GM18498 (cell line): ENCODE measurements around the gene AFF3.
"Not testable (repeated sequence)": the region's sequence is repeated elsewhere in the genome, so short reads cannot be mapped to it uniquely, and the experiment has no call there.

Source experiments
- ATAC-seq: cut with Tn5 transposase; IDR thresholded peaks from one replicate; pipeline ENCODE4 v1.9.1; 2021; ENCODE audit warnings: mild to moderate bottlenecking, moderate library complexity; ENCODE audit not compliant: unreplicated experiment

AFF3 gene

DNA sequence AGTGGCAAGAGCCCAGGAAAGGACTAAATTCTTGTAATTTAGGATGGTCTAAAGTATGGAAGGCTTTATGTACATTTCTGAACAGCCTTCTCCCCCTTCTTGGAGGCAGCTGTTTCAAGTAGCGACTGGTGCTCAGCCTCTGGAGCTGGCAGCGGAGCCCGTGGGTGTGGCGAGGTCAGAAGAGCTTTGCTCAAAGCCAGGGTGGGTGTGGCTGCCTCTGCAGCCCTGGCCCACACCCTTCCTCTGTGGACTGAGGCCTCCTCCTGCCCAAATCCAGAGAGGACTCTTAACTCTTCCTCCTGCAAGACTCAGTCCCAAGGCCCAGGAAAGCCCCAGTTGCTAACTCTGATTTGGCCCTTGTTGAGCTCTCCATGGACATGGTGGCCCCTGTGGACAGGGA lies 450.5 kb downstream of the AFF3 start:
- ATAC-seq: no peak

DNA sequence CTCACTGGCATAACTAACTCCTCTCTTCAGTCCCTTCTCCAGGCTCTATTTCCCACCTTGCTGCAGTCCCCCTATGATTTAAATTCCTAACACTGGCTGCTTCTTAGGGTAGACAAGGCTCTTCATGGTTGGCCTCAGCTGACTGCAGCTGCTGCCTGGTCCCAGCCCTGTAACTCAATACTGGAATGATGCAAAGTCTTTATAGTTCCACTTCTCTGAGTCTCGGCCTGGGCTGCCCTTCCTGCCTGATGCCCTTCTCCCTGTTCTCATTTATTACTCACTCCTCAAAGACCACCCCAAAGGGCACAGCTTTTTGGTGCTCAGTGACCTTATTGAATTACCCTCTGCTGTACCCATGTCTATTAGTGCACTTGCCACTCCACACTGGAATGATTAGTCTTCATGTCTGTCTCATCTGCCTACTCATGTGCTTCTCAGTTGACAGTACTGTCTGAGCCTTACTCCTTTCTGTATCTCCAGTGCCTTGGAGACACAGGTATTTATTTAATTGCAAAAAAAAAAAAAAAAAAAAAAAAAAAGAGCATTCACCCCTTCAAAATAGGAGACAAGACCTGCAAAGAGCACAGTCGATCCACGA lies 453.1 kb downstream of the AFF3 start:
- ATAC-seq: no peak

DNA sequence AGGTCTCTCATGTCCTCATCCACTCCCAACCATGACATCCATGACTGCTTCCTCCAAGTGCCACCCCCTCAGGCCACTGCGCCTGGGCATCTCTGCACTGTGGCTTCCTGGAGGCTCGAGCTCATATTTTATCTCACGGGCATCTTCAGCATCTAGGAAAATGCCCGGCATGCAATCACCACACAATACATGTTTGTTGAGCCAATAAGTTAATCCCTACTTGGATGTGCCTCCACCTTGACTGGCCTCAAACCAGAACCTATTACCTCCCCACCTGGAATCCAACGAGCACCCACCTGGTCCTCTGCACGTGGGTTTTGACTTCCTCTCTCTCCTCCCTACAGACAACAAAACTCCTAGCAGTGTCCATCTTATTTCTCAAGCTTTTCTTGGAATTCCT lies 453.7 kb downstream of the AFF3 start:
- no peak for ATAC-seq

DNA sequence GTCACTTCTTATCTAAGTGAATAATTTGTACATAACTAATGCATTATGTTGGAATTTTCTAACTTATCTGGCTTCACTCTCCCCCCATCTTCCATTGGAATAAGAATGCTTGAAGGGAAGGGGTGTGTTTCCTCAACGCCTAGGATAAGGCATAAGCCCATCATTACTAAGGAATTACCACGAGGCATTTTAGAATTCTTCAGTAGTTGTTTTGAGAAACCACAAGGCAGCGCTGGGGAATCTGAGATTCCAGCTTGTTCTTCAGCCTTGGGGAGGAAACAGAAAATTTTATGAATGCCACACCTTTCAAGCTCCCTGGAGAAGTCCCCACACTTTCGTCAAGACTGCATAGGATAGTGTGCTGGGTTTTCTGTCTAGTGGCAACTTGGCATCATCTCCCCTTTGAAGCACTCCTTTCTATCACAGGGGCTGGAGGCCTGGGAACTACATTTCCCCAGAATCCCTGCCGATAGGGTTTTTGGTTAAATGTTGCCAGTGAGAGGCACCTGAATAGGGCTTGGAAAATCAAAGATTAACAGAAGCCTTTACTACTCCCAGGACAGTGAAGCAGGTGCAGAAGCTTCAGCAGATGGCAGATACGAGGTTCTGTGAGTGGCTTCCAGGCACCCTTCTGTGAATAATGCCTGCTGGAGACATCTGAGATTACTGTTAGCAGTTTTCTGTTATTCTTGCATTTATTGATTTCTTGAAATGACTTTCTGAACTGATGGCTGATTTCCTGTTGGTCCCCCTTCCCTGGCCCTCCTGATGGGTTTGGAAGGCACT lies 459.9 kb downstream of the AFF3 start:
- no peak for ATAC-seq

DNA sequence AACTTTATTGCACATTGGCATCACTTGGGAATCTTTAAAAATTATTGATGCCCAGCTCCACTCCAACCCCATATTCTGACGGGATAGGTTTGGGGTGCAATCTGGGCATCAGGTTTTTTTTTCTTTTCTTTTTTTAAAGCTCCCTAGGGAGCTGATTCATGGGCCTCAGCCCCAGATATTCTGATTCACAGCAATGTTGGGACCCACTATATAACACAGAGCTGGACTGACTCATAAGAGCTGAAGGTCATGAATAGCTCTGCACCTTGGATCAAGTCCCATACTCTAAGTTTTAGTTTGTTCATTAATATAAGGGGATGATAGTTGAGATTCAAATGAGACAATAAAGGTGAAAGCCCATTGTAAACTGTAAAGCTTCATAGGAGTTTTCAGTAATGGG lies 461.4 kb downstream of the AFF3 start:
- ATAC-seq: no peak

DNA sequence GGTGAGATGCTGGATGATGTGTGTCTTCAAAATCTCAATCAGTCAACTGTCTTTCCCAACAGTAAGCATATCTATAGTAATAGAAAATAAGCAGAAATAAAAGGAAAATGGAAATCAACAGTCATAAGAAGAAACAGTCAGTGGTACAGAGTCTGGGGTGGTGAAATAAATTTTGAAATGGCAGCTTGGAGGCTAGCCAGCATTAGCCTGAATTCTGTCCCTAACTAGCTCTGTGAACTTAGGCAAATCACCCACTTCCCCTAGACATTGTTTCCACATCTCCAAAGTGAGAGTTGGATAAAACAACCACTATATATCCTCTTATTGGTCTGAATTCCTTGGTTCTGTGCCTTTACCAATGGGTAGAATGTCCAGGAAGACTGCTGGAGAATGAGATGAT lies 462.9 kb downstream of the AFF3 start:
- no peak for ATAC-seq

DNA sequence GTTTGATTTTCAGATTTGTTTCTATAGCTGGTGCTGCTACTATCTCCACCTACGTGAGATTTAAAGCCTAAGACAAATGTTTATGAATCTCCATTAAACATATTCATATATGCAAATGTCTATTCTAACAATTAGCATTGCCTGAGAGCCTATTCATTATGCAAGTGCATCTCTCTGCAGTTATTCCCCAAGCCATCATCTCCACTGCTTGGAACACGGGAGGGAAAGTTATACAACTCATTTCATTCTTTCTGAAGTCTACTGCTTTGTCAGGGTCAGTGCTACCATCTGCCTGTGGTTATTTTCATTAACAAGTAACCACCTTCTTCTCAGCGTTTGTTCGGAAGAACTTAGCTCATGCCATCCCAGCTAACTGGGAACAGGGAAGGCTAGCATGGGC lies 463.8 kb downstream of the AFF3 start:
- no peak for ATAC-seq

DNA sequence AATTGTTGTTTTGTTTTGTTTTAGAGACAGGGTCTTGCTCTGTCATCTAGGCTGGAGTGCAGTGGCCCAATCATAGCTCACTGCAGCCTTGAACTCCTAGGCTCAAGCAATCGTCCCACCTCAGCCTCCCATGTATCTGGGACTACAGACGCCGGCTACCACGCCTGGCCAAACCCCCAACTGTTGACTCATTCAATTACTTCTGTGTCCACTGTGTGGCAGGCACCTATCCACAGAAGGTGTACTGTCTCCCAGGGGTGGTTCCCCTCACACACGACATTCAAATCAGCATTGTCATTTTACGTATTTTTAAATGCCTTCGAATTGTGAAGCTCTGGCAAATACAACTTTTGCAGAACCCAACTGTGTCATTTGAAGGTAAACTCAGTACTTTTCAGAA lies 464.6 kb downstream of the AFF3 start:
- ATAC-seq: no peak

DNA sequence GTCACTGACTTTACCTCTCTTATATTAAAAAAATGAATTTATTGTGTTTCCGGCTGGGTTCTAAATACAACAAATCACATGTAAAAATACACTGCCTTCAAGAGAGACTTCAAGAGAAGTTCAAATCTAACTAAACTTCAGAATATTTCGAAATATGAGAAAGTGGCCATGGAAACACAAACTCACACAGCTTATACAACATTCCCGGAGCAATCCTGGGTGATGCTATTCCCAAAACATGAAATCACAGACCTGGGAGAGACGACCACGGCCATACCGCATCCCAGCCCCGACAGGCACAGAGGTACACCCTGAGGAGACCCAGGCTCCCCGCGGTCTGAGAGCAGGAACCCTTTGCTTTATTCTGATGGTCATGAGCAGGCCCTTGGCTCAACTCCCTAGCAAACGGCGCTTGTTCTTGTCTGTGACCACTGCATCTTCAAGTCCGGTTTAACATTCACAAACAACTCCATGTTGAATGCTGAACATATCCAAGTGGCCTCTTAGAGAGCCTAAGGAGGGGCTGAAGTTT lies 467.2 kb downstream of the AFF3 start:
- ATAC-seq: no peak

DNA sequence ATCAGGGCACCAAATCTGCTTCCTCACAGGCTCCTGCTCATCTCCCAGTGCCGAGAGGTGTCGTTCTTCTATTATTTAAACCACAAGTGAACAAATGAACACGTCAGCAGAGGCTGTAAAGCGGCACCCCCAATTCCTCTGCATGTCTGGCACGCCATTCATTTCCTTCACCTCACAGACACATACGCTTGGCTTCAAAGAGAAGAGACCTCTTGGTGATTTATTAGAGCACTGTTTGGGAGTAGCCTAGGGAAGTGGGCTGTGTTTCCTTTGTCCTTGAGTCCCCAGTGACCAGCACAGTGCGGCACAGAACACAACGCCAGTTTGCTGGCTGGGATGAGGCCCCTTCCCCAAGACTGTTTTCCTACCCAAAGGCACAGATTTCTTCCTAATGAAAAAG lies 468.3 kb downstream of the AFF3 start:
- ATAC-seq: no peak

DNA sequence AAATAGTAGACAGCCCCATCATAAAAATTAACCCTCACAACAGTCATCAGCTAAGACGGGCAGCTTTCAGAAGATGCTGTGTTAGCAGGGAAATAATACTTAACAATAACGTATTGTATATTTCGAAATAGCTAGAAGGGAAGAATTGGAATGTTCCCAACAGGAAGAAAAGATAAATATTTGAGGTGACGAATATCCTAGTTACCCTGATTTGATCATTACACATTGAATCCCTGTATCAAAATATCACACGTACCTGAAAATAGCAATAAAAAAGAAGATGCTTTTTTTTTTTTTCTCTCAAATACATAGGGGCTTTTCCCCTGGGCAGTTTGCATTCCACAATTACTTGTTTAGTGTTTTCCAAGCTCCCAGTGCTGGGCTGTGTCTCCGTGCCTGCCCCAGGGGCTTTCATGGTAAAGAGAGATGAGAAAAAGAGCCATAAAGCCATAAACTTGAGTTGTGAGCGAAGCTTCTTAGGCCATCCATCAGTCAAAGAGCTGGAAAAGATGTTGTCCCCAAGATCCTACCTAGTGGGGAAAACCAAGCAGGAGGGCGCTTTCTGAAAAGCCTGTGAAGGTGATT lies 469.5 kb downstream of the AFF3 start:
- no peak for ATAC-seq

DNA sequence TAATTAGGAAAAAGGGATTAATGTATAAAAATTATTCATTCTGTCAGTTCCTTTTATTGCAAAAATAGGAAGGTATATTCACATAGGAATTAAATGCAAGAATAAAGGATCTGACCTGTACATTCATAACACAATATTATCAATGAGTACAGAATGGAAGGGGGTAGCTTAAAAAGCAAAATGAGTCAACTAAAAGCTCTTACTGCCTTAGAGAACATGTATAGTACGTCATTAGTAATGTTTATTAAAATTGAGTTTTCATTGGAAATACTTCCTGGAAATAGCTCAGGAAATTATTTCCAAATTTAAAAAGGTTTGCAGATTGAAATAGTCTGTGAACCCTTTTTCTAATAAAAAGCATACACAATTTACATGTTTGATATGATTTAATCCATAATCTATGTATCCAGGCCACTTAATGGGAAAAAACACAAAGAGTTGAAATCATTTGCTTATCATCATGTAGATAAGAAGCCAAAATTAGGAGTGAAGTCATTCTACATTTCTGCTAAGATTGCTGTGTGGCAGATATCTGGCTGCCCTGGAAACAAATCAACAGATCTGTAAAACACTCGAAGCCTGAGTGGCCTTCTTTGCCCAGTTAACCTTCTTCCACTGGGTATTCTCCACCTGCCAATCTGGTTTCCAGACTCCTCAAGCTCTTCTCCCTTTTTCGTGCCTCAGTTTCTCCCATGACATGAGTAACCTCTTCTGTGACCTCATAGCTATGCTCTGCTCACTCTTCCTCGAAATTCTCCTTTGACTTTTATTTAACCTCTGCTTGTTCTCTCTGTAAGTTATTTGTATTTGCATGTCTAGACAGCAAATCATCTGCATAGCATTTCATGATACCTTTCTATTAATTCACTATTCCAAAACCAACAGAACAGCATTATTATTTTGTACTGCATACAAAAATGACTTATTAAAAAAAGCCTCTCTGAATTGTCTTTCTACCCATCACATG lies 471.3 kb downstream of the AFF3 start:
- no peak for ATAC-seq

DNA sequence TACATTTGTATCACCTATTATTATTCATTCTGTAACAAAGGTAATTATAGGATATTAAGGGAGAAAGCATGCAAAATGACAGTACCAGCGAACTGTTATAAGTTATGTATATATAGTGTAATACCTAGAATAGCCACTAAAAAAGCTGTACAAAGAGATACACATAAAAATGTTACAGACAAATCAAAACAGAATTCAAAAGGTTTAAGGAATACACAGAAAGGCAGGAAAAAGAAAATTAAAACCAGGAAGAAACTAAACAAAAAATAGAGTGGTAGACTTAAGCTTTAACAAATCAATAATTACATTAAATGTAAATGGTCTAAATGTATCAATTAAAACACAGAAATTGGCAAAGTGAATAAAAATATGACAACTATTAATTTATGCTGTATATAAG lies 476.1 kb downstream of the AFF3 start:
- ATAC-seq: no peak

DNA sequence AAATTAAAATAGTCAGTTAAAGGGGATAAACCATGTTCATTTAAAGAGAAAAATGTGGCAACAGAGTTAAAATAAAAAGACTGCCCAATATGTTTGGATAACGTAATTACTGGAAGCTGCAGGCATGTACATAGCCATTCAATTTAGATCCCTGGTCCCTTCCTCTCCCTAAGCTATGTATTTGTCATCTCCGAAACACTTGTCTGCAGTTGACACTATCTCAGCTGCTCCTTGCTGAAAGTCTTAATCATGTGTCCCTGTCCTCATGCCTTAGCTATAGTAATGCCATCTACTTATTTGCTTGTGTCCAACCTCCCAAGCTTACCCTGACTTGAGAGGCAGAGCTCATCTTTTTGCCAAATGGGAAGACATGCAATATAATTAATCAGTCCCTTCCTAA lies 478.7 kb downstream of the AFF3 start:
- ATAC-seq: no peak

DNA sequence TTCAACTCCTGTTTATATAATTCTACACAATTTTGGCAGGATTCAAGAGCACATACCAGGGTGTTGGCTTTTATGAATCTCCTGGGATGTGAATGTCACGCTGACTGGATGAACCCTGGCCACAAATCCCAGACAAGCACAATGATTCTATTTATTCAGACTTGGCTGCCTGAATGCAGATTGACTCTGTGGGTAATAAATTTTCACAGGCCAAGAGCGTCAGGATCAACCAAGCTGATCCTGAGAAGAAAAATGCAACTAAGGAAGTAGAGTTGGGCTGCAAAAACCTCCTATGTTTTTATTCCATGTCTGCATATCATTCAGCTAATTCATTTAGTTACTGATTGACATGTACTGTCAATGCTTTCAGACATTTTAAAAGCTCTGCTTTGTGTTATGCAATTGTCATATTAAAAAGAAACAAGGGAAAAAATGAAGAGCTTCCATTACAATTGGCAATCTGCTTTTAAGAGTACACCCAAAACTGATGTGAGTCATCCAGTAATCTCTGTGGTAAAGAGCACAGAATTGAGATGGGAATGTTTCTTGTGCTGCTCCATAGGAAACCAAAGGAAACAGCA lies 479.5 kb downstream of the AFF3 start:
- no peak for ATAC-seq

DNA sequence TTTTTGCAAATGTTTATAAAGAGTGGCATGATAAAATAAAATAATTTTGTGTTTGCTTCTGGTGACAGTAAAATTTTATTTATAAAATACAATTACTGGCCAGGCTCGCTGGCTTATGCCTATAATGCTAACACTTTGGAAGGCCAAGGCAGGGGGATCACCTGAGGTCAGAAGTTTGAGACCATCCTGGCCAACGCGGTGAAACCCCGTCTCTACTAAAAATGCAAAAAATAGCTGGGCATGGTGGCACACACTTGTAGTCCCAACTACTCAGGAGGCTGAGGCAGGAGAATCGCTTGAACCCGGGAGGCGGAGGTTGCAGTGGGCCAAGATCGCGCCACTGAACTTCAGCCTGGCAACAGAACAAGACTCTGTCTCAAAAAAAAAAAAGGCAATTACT lies 480.6 kb downstream of the AFF3 start:
- ATAC-seq: not testable (repeated sequence)

DNA sequence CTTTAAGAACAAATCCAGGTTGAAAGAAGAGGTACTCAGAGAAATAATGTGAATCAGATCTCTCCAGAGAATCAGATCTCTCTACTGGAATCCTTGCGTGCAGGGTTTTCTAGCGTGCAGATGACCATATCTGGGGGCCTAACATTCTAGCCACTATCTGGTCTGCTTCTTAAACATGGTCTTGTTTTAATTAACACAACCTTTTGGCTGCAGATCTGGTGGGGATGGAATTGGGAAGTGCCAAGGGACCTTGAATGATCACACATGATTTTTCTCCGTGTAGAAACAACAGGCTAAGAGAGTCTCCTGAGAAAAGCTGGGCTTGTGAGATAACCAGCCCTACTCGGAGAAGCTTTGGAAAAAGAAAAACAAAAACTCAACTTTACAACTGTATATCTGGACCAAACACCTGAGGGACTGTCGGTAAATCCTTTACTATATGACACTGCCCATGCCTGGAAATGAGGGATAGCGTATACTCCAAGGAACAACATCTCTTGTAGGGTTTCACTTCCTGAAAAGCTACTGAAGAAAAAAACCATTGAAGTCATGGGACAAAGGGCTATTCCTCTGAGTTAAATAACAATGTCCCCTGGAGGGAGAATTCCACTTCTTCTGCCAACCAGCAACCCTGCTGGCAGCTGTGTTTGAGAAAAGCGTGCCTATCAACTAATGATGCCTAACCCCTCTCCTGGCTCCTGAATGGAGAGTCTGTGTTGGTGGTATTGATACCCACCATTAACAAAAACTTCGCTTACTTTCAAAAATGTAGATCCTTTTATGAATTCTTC lies 481.6 kb downstream of the AFF3 start:
- no peak for ATAC-seq

DNA sequence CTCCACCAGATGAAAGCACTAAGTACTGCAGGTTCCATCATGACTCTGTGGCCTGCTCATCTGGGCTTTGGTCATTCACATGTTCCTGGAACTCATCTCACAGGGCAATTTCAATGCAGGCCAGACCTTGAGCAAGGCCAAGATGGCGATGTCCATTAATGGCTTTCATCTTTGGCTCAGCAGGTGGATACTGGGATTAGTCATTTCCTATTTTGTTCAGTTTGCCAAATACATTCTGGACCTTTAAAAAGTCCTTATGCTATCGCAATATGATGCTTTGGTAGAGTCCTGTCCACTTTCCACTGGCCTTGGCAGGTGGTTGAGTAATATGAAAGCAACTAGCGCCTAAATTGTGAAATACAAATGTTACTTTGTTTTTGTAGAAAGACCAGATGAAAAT lies 482.5 kb downstream of the AFF3 start:
- no peak for ATAC-seq

DNA sequence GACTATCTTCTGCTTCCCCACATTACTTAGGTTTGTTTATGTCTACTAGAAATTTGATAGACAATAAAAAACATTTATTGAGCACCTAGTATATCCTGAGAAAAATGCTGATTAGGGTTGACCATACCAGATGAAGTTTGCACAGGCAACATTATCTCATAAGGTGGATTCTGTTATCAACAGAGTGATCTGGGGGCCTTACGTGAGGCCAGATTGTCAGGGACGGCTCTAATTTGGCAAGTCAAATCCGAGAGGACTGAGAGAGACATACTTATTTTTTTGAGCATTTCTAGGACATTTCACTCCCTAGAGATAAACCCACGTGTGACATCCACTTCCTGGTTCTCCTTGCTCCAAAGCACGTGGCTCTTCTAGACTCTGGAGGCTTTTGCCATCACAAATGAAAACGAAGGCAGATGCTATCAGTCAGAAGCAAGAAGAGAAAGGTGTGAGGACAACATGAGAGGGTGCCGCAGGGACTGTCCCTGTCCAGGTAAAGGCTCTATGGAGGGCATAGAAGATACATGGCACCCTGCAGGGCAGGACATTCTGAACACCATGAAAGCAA lies 484.6 kb downstream of the AFF3 start:
- no peak for ATAC-seq

DNA sequence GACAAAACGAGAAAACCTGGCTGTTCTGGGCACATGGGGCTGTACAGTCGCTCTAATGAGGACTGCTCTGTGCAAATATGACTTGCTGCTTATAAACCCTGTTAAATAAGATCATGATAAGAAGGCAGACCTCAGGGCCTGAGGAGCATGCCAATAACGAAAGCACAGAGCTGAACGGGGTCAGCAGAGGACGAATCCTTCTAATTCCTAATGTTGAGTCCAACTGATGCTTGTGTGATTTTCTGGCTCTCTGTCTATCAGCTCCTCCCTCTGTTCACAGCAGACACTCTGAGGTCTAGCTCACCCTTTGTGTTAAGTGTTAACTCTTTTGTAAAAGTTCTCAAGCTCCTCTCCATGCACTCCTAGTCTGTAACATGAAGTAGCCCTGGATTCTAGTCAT lies 485.4 kb downstream of the AFF3 start:
- ATAC-seq: no peak
